H7 (cell line): ENCODE measurements around the gene WNK1. TPM values are rescaled to one million over a fixed set of nuclear protein-coding genes. Genes with fewer than 3 reads are reported as not detected.
"Not testable (repeated sequence)": the region's sequence is repeated elsewhere in the genome, so short reads cannot be mapped to it uniquely, and the experiment has no call there.

Source experiments
- DNase-seq: peaks from one replicate; pipeline ENCODE4 v3.0.0; 2012
- H3K27me3 ChIP-seq: 2 replicates; pipeline ENCODE4 v1.6.0; 2011; ENCODE audit warnings: mild to moderate bottlenecking, low read length; ENCODE audit not compliant: control insufficient read depth, insufficient read depth
- H3K36me3 ChIP-seq: replicated peaks from 2 replicates; pipeline ENCODE4 v1.5.1; 2011; ENCODE audit warnings: low read length; ENCODE audit not compliant: control insufficient read depth, insufficient read depth
- H3K4me3 ChIP-seq: 2 replicates; pipeline ENCODE4 v1.5.1; 2011; ENCODE audit warnings: low read depth, mild to moderate bottlenecking, control low read depth, low read length, moderate library complexity; ENCODE audit not compliant: insufficient read depth
- total RNA-seq: library from RNA; depleted of rRNA; stranded (reverse); fragments of >200 nt; shearing (Covaris generic); gene quantifications from 2 replicates; pipeline ENCODE4 v1.2.3, GENCODE V29; 2014

The WNK1 gene
- total RNA-seq, 1 experiment from 2014 or later = 72.7 TPM

GRCh38 chr12:810116-810515 lies 57.7 kb downstream of the WNK1 start:
- Histone ChIP-seq H3K27me3 (no peaks in the 10 kb centered on the region), H3K4me3 (no peak overlapping the region), H3K36me3 (peaks cover 2% of the 10 kb centered on the region)
- no peak for DNase-seq

GRCh38 chr12:810671-811415 lies 58.5 kb downstream of the WNK1 start:
- Histone ChIP-seq H3K4me3 (no peak overlapping the region), H3K36me3 (peaks cover 2% of the 10 kb centered on the region), H3K27me3 (no peaks in the 10 kb centered on the region)
- DNase-seq = no peak

- Histone ChIP-seq H3K36me3 (peaks cover 2% of the 10 kb centered on the region), H3K27me3 (no peaks in the 10 kb centered on the region), H3K4me3 (no peak overlapping the region)
- DNase-seq = no peak
Observed at GRCh38 chr12:812950-813349, 60.6 kb downstream of the WNK1 start.

- H3K36me3 ChIP-seq, H3K4me3 ChIP-seq, H3K27me3 ChIP-seq, DNase-seq: not testable (repeated sequence)
Observed at GRCh38 chr12:817456-817855, 65.1 kb downstream of the WNK1 start.

GRCh38 chr12:817941-818600 lies 65.7 kb downstream of the WNK1 start:
- Histone ChIP-seq H3K4me3 (no peak overlapping the region), H3K36me3 (peaks cover 2% of the 10 kb centered on the region), H3K27me3 (no peaks in the 10 kb centered on the region)
- DNase-seq = no peak

- Histone ChIP-seq H3K4me3 (no peak overlapping the region), H3K36me3 (peaks cover 2% of the 10 kb centered on the region), H3K27me3 (no peaks in the 10 kb centered on the region)
- no peak for DNase-seq
Observed at GRCh38 chr12:818733-819132, 66.4 kb downstream of the WNK1 start.

- no peak overlapping the region for H3K4me3 ChIP-seq
- no peaks in the 10 kb centered on the region for H3K27me3 ChIP-seq
- no peaks in the 10 kb centered on the region; the same call in 1 of the 2 replicates for H3K36me3 ChIP-seq
- DNase-seq = no peak
Observed at GRCh38 chr12:820336-820735, 68.0 kb downstream of the WNK1 start.

- DNase-seq = no peak
- Histone ChIP-seq H3K36me3 (peaks cover 2% of the 10 kb centered on the region; the same call in 1 of the 2 replicates), H3K4me3 (no peak overlapping the region), H3K27me3 (no peaks in the 10 kb centered on the region)
Observed at GRCh38 chr12:823028-823698, 70.8 kb downstream of the WNK1 start.

GRCh38 chr12:826331-826730 lies 74.0 kb downstream of the WNK1 start:
- DNase-seq = no peak
- Histone ChIP-seq H3K4me3 (no peak overlapping the region), H3K36me3 (peaks cover 8% of the 10 kb centered on the region), H3K27me3 (no peaks in the 10 kb centered on the region)

GRCh38 chr12:828726-829395 lies 76.5 kb downstream of the WNK1 start:
- Histone ChIP-seq H3K27me3 (no peaks in the 10 kb centered on the region), H3K4me3 (no peak overlapping the region), H3K36me3 (peaks cover 8% of the 10 kb centered on the region)
- no peak for DNase-seq

- DNase-seq = no peak
- H3K27me3 ChIP-seq = no peaks in the 10 kb centered on the region
- H3K4me3 ChIP-seq = no peak overlapping the region
- peaks cover 8% of the 10 kb centered on the region for H3K36me3 ChIP-seq
Observed at GRCh38 chr12:830111-830867, 77.9 kb downstream of the WNK1 start.

GRCh38 chr12:835754-836518 lies 83.6 kb downstream of the WNK1 start:
- Histone ChIP-seq H3K4me3 (no peak overlapping the region), H3K36me3 (no peaks in the 10 kb centered on the region; the same call in 1 of the 2 replicates), H3K27me3 (no peaks in the 10 kb centered on the region)
- DNase-seq = no peak

- Histone ChIP-seq H3K36me3 (no peaks in the 10 kb centered on the region; the same call in 1 of the 2 replicates), H3K27me3 (no peaks in the 10 kb centered on the region), H3K4me3 (no peak overlapping the region)
- DNase-seq = no peak
Observed at GRCh38 chr12:836952-837351, 84.6 kb downstream of the WNK1 start.
